SK-N-SH treated with all-trans-retinoic acid at 6 μM for 48 hours (cell line): Measurements from ENCODE around the gene CDC42BPB.

Source experiments
- BACH2 ChIP-seq: fragments of 250-450 bp; sonication (Bioruptor Pico); IDR thresholded peaks from 2 replicates; pipeline ENCODE4 v1.9.0; 2021; ENCODE audit warnings: mild to moderate bottlenecking, borderline replicate concordance
- CREB5 ChIP-seq: fragments of 250-450 bp; sonication (Bioruptor Pico); IDR thresholded peaks from 2 replicates; pipeline ENCODE4 v1.5.1; 2020; ENCODE audit warnings: low read depth, mild to moderate bottlenecking, moderate library complexity
- GLIS3 ChIP-seq: fragments of 250-450 bp; sonication (Bioruptor Pico); IDR thresholded peaks from 2 replicates; pipeline ENCODE4 v1.5.0; 2020; ENCODE audit warnings: mild to moderate bottlenecking, moderate library complexity
- TOX ChIP-seq: fragments of 250-450 bp; sonication (Bioruptor Pico); IDR thresholded peaks from 2 replicates; pipeline ENCODE4 v1.8.0; 2021; ENCODE audit warnings: mild to moderate bottlenecking, moderate library complexity, borderline replicate concordance
- ZC3H10 ChIP-seq: fragments of 250-450 bp; sonication (Bioruptor Pico); IDR thresholded peaks from 2 replicates; pipeline ENCODE4 v1.5.1; 2021; ENCODE audit warnings: mild to moderate bottlenecking, moderate library complexity
- ZNF8 ChIP-seq: fragments of 450-650 bp; formaldehyde crosslinking; IDR thresholded peaks from 2 replicates; pipeline ENCODE4 v1.5.0; 2020; ENCODE audit warnings: mild to moderate bottlenecking, moderate library complexity

DNA sequence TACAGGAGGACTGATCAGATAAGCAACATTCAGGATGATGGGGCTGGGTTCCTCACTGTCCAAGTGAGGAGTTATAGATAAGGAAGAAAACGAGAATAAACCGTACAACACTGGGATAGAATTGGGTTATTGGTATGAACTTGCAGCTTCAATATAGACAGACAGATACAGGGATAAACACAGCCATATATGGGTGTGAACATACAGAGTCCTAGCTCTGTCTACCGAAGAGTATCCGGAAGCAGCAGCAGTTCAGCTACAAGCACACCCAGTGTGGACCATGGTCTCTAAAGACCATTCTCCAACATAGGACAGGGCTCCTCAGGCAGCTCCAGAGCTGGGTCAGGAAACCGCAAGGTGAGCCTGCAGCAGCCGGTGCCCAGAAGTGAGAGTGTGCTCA lies 40.8 kb downstream of the CDC42BPB start:
- TF ChIP-seq ZNF8 (CRISPR knock-in tag) = no peak
- TF ChIP-seq TOX (CRISPR knock-in tag) = no peak
- no peak for TF ChIP-seq BACH2 (CRISPR knock-in tag)
- no peak for TF ChIP-seq CREB5 (CRISPR knock-in tag)
- no peak for TF ChIP-seq GLIS3
- TF ChIP-seq ZC3H10 (CRISPR knock-in tag) = no peak
